GM12878 (cell line): Measurements from ENCODE around the gene CHDH. TPM values are rescaled to one million over a fixed set of nuclear protein-coding genes. Genes with fewer than 3 reads are reported as not detected.

Experiments
- ATAC-seq: fragments of 200-7000 bp; cut with Tn5 transposase; 3 replicates; pipeline ENCODE4 v1.9.1; 2020; ENCODE audit warnings: mild to moderate bottlenecking, moderate library complexity
- BruUV-seq: library from RNA; stranded (reverse); fragments of 400-500 nt; replicated peaks from 2 replicates; lab custom pipeline; 2021; lab: Mats Ljungman, UMichigan
- CTCF ChIA-PET: fragments of 300-600 bp; sonication (Branson Sonifier 250); formaldehyde crosslinking; extraction: SDS; loops from one replicate; lab custom pipeline; 2021; ENCODE audit warnings: inconsistent platforms; lab: Yijun Ruan, JAX
- POLR2A ChIA-PET: fragments of 350-600 bp; formaldehyde crosslinking; extraction: SDS; loops from one replicate; lab custom pipeline; 2021; ENCODE audit warnings: inconsistent platforms; lab: Charles Lee
- RAD21 ChIA-PET: fragments of 300-600 bp; sonication (Branson Sonifier 250); formaldehyde crosslinking; loops from one replicate; lab custom pipeline; 2023; ENCODE audit warnings: antibody characterized with exemption; ENCODE audit not compliant: unreplicated experiment; lab: Charles Lee
- SMC1A ChIA-PET: fragments of 300-600 bp; sonication (Branson Sonifier 250); formaldehyde crosslinking; loops from one replicate; lab custom pipeline; 2023; ENCODE audit not compliant: unreplicated experiment, uncharacterized antibody; lab: Charles Lee
- DNase-seq: peaks from one replicate; pipeline ENCODE4 v3.0.0-alpha.2; 2011; ENCODE audit warnings: low read depth, low spot score
- FAIRE-seq: peaks from 3 replicates; lab custom pipeline; 2011; peaks lifted over from hg19 to GRCh38; lab: Jason Lieb, UNC
- H2AFZ ChIP-seq: 2 replicates; pipeline ENCODE4 v1.6.0; 2011; ENCODE audit warnings: low read depth, low read length, control low read depth; ENCODE audit not compliant: control insufficient read depth
- H3K27ac ChIP-seq: 2 replicates; pipeline ENCODE4 v1.5.1; 2011; ENCODE audit warnings: control low read depth; ENCODE audit not compliant: control insufficient read depth, insufficient read depth
- H3K27me3 ChIP-seq, 2 experiments: replicated peaks in 1 of 2; 2 replicates each; pipeline versions ENCODE4 v1.6.0 to v1.6.1; 2011; ENCODE audit warnings: low read length in 1 of 2; ENCODE audit not compliant: control insufficient read depth in 2 of 2, insufficient read depth in 2 of 2
- H3K36me3 ChIP-seq, 2 experiments: 2 replicates each; pipeline ENCODE4 v1.5.1; 2011; ENCODE audit warnings: low read length in 1 of 2; ENCODE audit not compliant: control insufficient read depth in 2 of 2, insufficient read depth in 2 of 2
- H3K4me1 ChIP-seq: 2 replicates; pipeline ENCODE4 v1.6.1; 2011; ENCODE audit warnings: mild to moderate bottlenecking, low read length, moderate library complexity, mixed read lengths; ENCODE audit not compliant: control insufficient read depth, insufficient read depth
- H3K4me2 ChIP-seq: 2 replicates; pipeline ENCODE4 v1.6.0; 2011; ENCODE audit warnings: control low read depth; ENCODE audit not compliant: control insufficient read depth, insufficient read depth
- H3K4me3 ChIP-seq: fragments of 200-600 bp; sonication (generic); 2 replicates; pipeline ENCODE4 v1.5.1; 2016
- H3K79me2 ChIP-seq: 2 replicates; pipeline ENCODE4 v1.6.0; 2011; ENCODE audit warnings: low read length; ENCODE audit not compliant: control insufficient read depth, insufficient read depth
- H3K9ac ChIP-seq: 2 replicates; pipeline ENCODE4 v1.8.0; 2011; ENCODE audit warnings: low read length, control low read depth, mixed read lengths; ENCODE audit not compliant: control insufficient read depth, insufficient read depth
- H3K9me3 ChIP-seq: replicated peaks from 3 replicates; pipeline ENCODE4 v1.5.1; 2011; ENCODE audit warnings: mild to moderate bottlenecking, low read length; ENCODE audit not compliant: control insufficient read depth, insufficient read depth
- H4K20me1 ChIP-seq: 2 replicates; pipeline ENCODE4 v1.6.0; 2011; ENCODE audit not compliant: control insufficient read depth, insufficient read depth
- ATF7 ChIP-seq: fragments of 450-650 bp; IDR thresholded peaks from 2 replicates; pipeline ENCODE4 v1.6.1; 2016; ENCODE audit warnings: low read depth, mild to moderate bottlenecking
- BACH1 ChIP-seq: fragments of 450-650 bp; IDR thresholded peaks from 2 replicates; pipeline ENCODE4 v1.6.1; 2017; ENCODE audit warnings: mild to moderate bottlenecking, borderline replicate concordance
- CHD4 ChIP-seq: fragments of 200-600 bp; sonication (generic); IDR thresholded peaks from 2 replicates; pipeline ENCODE4 v1.6.1; 2016; ENCODE audit warnings: mild to moderate bottlenecking
- E4F1 ChIP-seq: fragments of 450-650 bp; IDR thresholded peaks from 2 replicates; pipeline ENCODE4 v1.6.1; 2018; ENCODE audit warnings: borderline replicate concordance, mild to moderate bottlenecking; ENCODE audit not compliant: partially characterized antibody
- IKZF1 ChIP-seq: fragments of 450-650 bp; conservative IDR thresholded peaks from 2 replicates; pipeline ENCODE4 v1.6.1; 2017; ENCODE audit warnings: antibody characterized with exemption, mild to moderate bottlenecking
- KDM1A ChIP-seq: fragments of 200-600 bp; sonication (generic); IDR thresholded peaks from 2 replicates; pipeline ENCODE4 v1.6.1; 2016; ENCODE audit warnings: borderline replicate concordance
- NFXL1 ChIP-seq: fragments of 450-650 bp; IDR thresholded peaks from 2 replicates; pipeline ENCODE4 v1.6.1; 2017; ENCODE audit warnings: antibody characterized with exemption, mild to moderate bottlenecking, borderline replicate concordance
- RELA ChIP-seq: fragments of 450-650 bp; IDR thresholded peaks from 2 replicates; pipeline ENCODE4 v1.8.0; 2014; ENCODE audit warnings: borderline replicate concordance; ENCODE audit not compliant: partially characterized antibody
- SUPT20H ChIP-seq: IDR thresholded peaks from 2 replicates; pipeline ENCODE4 v1.6.1; 2011; ENCODE audit warnings: low read depth, mild to moderate bottlenecking, low read length, moderate library complexity, borderline replicate concordance; ENCODE audit not compliant: control insufficient read depth
- TCF12 ChIP-seq: IDR thresholded peaks from 2 replicates; pipeline ENCODE4 v1.6.1; 2011; ENCODE audit warnings: low read depth, mild to moderate bottlenecking, low read length
- ZNF217 ChIP-seq: fragments of 450-650 bp; IDR thresholded peaks from 2 replicates; pipeline ENCODE4 v1.6.1; 2017; ENCODE audit warnings: antibody characterized with exemption, mild to moderate bottlenecking
- ZNF384 ChIP-seq: IDR thresholded peaks from 2 replicates; pipeline ENCODE4 v1.6.1; 2012; ENCODE audit warnings: low read depth, mild to moderate bottlenecking, low read length, improper control_type of control experiment, borderline replicate concordance
- ZNF592 ChIP-seq: fragments of 450-650 bp; IDR thresholded peaks from 2 replicates; pipeline ENCODE4 v1.6.1; 2017; ENCODE audit warnings: mild to moderate bottlenecking, moderate library complexity
- WGBS: methylation state at CpG from one replicate; pipeline ENCODE4 v1.1.6; 2016; ENCODE audit warnings: low lambda C conversion rate; ENCODE audit not compliant: insufficient replicate concordance, insufficient coverage; ENCODE audit errors: missing lambda C conversion rate; 5-methylcytosine and 5-hydroxymethylcytosine counted together
- in situ Hi-C: fragments of 300-500 bp; cut with MboI; formaldehyde crosslinking; loops from 9 replicates; pipeline ENCODE4 v1.14.3; 2018; ENCODE audit warnings: mixed read lengths
- intact Hi-C: fragments of 100-400 bp; cut with micrococcal nuclease; formaldehyde crosslinking; loops from one replicate; pipeline ENCODE4 v1.14.2; 2022; ENCODE audit not compliant: unreplicated experiment
- polyA plus RNA-seq, 11 experiments: library from polyadenylated mRNA; depleted of rRNA in 4 of 11; unstranded in 6 of 11; stranded (reverse) in 5 of 11; fragments of >200 nt; fragmentation: Nextera tagmentation in 4 of 11; fragmentation: Illumina TruSeq in 1 of 11; extraction: Ambion mirVana in 4 of 11; extraction: Trizol in 1 of 11; gene quantifications; 1 replicate in 1 of 11; 2 replicates in 10 of 11; pipeline versions ENCODE4 v1.2.1 to v1.2.3, GENCODE V29; 2011 to 2016; ENCODE audit warnings: inconsistent platforms in 2 of 11, missing spikeins in 2 of 11, low read depth in 1 of 11
- total RNA-seq, 4 experiments: library from RNA; depleted of rRNA in 3 of 4; stranded (reverse); fragments of >200 nt in 3 of 4; fragmentation: Illumina TruSeq in 1 of 4; extraction: Trizol in 1 of 4; gene quantifications; 2 replicates each; pipeline versions ENCODE4 v1.2.1 to v1.2.3, GENCODE V29; 2013 to 2021
- TF ChIP-seq, protein P1 (sequence below): fragments of 150-350 bp; IDR thresholded peaks from 2 replicates; pipeline ENCODE4 v1.6.1; 2014; ENCODE audit warnings: mild to moderate bottlenecking, low read depth, low read length

The CHDH gene
- total and polyA plus RNA-seq, 10 of the 15 experiments (the other 5 are each of a cell fraction or from before 2014, with no cell fraction given), result 0.95 to 8.3 (median 2.9) TPM

GRCh38 chr3:53802256-53802880 lies 43.9 kb downstream of the CHDH start:
- TF ChIP-seq RELA, result no peak
- no peak for TF ChIP-seq ZNF217
- TF ChIP-seq, protein P1, sequence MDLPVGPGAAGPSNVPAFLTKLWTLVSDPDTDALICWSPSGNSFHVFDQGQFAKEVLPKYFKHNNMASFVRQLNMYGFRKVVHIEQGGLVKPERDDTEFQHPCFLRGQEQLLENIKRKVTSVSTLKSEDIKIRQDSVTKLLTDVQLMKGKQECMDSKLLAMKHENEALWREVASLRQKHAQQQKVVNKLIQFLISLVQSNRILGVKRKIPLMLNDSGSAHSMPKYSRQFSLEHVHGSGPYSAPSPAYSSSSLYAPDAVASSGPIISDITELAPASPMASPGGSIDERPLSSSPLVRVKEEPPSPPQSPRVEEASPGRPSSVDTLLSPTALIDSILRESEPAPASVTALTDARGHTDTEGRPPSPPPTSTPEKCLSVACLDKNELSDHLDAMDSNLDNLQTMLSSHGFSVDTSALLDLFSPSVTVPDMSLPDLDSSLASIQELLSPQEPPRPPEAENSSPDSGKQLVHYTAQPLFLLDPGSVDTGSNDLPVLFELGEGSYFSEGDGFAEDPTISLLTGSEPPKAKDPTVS, result no peak
- TF ChIP-seq ZNF592, result no peak
- no peak for TF ChIP-seq NFXL1
- no peak for TF ChIP-seq E4F1
- TF ChIP-seq ATF7, result no peak
- no peak for TF ChIP-seq IKZF1
- TF ChIP-seq KDM1A, result no peak
- no peak for TF ChIP-seq ZNF384
- no peak for TF ChIP-seq SUPT20H
- TF ChIP-seq CHD4, result no peak
- TF ChIP-seq BACH1, result no peak
- TF ChIP-seq TCF12, result no peak
- H3K27me3 ChIP-seq, result no peaks in the 10 kb centered on the region
- no peak overlapping the region for H3K4me3 ChIP-seq
- SMC1A ChIA-PET, result interaction anchor here (0.6 kb wide), 1 partner anchor 10 kb away, joined by 3 read pairs; no protein-coding TSS in a partner anchor
- DNase-seq, result no peak
- CTCF ChIA-PET, result no interaction called here
- no peak overlapping the region for H3K27ac ChIP-seq
- RAD21 ChIA-PET, result no interaction called here
- 21% methylated on average over 8 of the region's 8 CpGs for WGBS
- in situ Hi-C loops, result no loop called here
- H3K9me3 ChIP-seq, result no peaks in the 10 kb centered on the region
- ATAC-seq, result no peak
- FAIRE-seq, result no peak
- no peaks in the 10 kb centered on the region for H3K36me3 ChIP-seq
- no peaks in the 10 kb centered on the region for H3K79me2 ChIP-seq
- no peak overlapping the region for H3K9ac ChIP-seq
- no TSS peak for BruUV-seq
- H4K20me1 ChIP-seq, result no peaks in the 10 kb centered on the region
- POLR2A ChIA-PET, result no interaction called here
- intact Hi-C loops, result no loop called here
- no peak overlapping the region for H2AFZ ChIP-seq
- peaks cover 16% of the 10 kb centered on the region for H3K4me1 ChIP-seq
- no peak overlapping the region for H3K4me2 ChIP-seq
